Measurements from ENCODE around the gene DYSF. TPM values are rescaled to one million over a fixed set of nuclear protein-coding genes. Genes with fewer than 3 reads are reported as not detected.

Gene DYSF
- total RNA-seq, 1 experiment from 2014 or later = 5.5 TPM

DNA sequence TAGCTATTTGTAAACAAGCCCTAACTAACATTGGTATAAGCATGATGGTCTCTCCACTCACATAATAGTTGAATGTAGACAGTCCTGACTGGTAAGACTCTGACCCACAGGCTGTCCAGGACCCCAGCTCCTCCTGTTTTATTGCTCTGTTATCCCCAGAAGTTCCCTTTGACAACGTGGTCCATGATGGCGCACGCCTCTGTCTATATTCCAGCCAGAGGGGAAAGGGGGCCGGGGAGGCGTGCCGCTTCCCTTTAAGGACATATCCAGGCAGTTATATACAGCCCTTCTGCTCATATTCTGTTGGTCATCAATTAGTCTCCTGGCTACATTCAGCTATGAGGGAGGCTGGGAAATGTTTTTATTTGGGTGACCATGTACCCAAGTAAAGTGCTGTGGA is 6.7 kb downstream of the DYSF start:
- no peak overlapping the region for H4K8ac ChIP-seq (replicated peaks; ENCODE audit: insufficient read length, low read depth, low read length)
- Mint-ChIP-seq H3K9me3 (no peaks in the 10 kb centered on the region), H3K27me3 (ENCODE audit: low read depth) (peaks cover 35% of the 10 kb centered on the region), H3K4me3 (no peak overlapping the region), H3K27ac (no peak overlapping the region), H3K4me1 (peaks cover 32 to 39% of the 10 kb centered on the region in 2 experiments), H3K36me3 (ENCODE audit: insufficient read depth in 1 of 3, low read depth in 3 of 3) (no peaks in the 10 kb centered on the region)
- H3K4me1 ChIP-seq (ENCODE audit: insufficient read depth, low read length) = peaks cover 9% of the 10 kb centered on the region; the same call in 1 of the 2 replicates
- H3K79me1 ChIP-seq (ENCODE audit: insufficient read depth, low read depth, low read length, poor library complexity, severe bottlenecking) = no peaks in the 10 kb centered on the region
- H2BK5ac ChIP-seq (ENCODE audit: insufficient read length, low read length) = no peak overlapping the region
- H2AFZ ChIP-seq (ENCODE audit: low read length) = no peak overlapping the region
- no peak for DNase-seq
- no peak overlapping the region for H3K14ac ChIP-seq (ENCODE audit: insufficient read depth, low read length)
- no peaks in the 10 kb centered on the region for H3K23me2 ChIP-seq (ENCODE audit: insufficient read length, low read depth, low read length, poor library complexity, severe bottlenecking)
- no peak overlapping the region for H3K23ac ChIP-seq (ENCODE audit: insufficient read length, low read depth, low read length)
- H3K27ac ChIP-seq (ENCODE audit: insufficient read length, low read depth, low read length) = no peak overlapping the region
- H3T11ph ChIP-seq (ENCODE audit: low read length) = no peak overlapping the region
- H3K79me2 ChIP-seq (ENCODE audit: insufficient read depth, low read length) = no peaks in the 10 kb centered on the region
- no CpG with 5 or more reads among the region's 6 CpGs for whole genome bisulfite sequencing (ENCODE audit: extremely low coverage, insufficient read length, low lambda C conversion rate)
- H2BK12ac ChIP-seq (ENCODE audit: insufficient read length, low read depth, low read length) = no peak overlapping the region
- peaks cover 37% of the 10 kb centered on the region for H3K27me3 ChIP-seq (ENCODE audit: insufficient read depth, low read length)
- no peak overlapping the region for H2AK5ac ChIP-seq (ENCODE audit: insufficient read length, low read length)
- H2BK20ac ChIP-seq (ENCODE audit: low read depth, low read length, poor library complexity, severe bottlenecking) = no peak overlapping the region
- H2BK15ac ChIP-seq (ENCODE audit: low read depth, low read length) = no peak overlapping the region
- H2BK120ac ChIP-seq (ENCODE audit: low read depth, low read length, poor library complexity, severe bottlenecking) = no peak overlapping the region
- H3K56ac ChIP-seq (ENCODE audit: insufficient read length, low read depth, low read length) = no peak overlapping the region
- no peaks in the 10 kb centered on the region for H3K9me3 ChIP-seq (ENCODE audit: control insufficient read depth, low read depth, low read length)
- H3K4me2 ChIP-seq (ENCODE audit: insufficient read depth, insufficient read length, low read length) = no peak overlapping the region
- H3K4ac ChIP-seq (ENCODE audit: low read depth, low read length) = no peak overlapping the region
- no peak overlapping the region for H3K18ac ChIP-seq (ENCODE audit: insufficient read length, low read depth, low read length)
- H4K91ac ChIP-seq (ENCODE audit: insufficient read length, low read depth, low read length) = no peak overlapping the region
- H4K20me1 ChIP-seq (ENCODE audit: control insufficient read depth, insufficient read depth, insufficient read length) = no peaks in the 10 kb centered on the region
- TF ChIP-seq CTCF (conservative IDR thresholded peaks at IDR 0.05) = no peak
- H4K5ac ChIP-seq (ENCODE audit: insufficient read length, low read depth, low read length) = no peak overlapping the region
- H3K9ac ChIP-seq (ENCODE audit: extremely low read depth, insufficient read length, low read length) = no peak overlapping the region

Measured in H9 (cell line).